MM.1S (cell line): Measurements from ENCODE around the gene RAD23B.

Experiments used
- DNase-seq: peaks from one replicate; pipeline ENCODE4 v3.0.0-alpha.2; 2015
- H2AFZ ChIP-seq: fragments of 300-600 bp; sonication (generic); 2 replicates; pipeline ENCODE4 v1.6.0; 2016; ENCODE audit warnings: antibody characterized with exemption, low read length
- H3F3A ChIP-seq: fragments of 300-600 bp; sonication (generic); 2 replicates; pipeline ENCODE4 v1.6.1; 2016; ENCODE audit warnings: mild to moderate bottlenecking, antibody characterized with exemption, low read length, moderate library complexity, mixed read lengths; ENCODE audit not compliant: insufficient read depth
- H3K27ac ChIP-seq: fragments of 300-600 bp; sonication (generic); 2 replicates; pipeline ENCODE4 v1.5.1; 2016; ENCODE audit warnings: mild to moderate bottlenecking, low read length
- H3K27me3 ChIP-seq: fragments of 300-600 bp; sonication (generic); replicated peaks from 2 replicates; pipeline ENCODE4 v1.6.0; 2016; ENCODE audit warnings: low read length; ENCODE audit not compliant: insufficient read depth
- H3K36me3 ChIP-seq: fragments of 300-600 bp; sonication (generic); replicated peaks from 2 replicates; pipeline ENCODE4 v1.6.1; 2016; ENCODE audit warnings: mild to moderate bottlenecking, low read length, mixed read lengths; ENCODE audit not compliant: insufficient read depth
- H3K4me1 ChIP-seq: fragments of 300-600 bp; sonication (generic); 2 replicates; pipeline ENCODE4 v1.6.1; 2016; ENCODE audit warnings: low read length, mixed read lengths
- H3K4me2 ChIP-seq: fragments of 300-600 bp; sonication (generic); 2 replicates; pipeline ENCODE4 v1.6.0; 2016; ENCODE audit warnings: low read depth, low read length
- H3K4me3 ChIP-seq: fragments of 300-600 bp; sonication (generic); 2 replicates; pipeline ENCODE4 v1.5.1; 2016; ENCODE audit warnings: low read length, mixed read lengths
- H3K79me2 ChIP-seq: fragments of 300-600 bp; sonication (generic); 2 replicates; pipeline ENCODE4 v1.6.1; 2016; ENCODE audit warnings: mixed run types, low read length, mixed read lengths
- H3K9ac ChIP-seq: fragments of 300-600 bp; sonication (generic); 2 replicates; pipeline ENCODE4 v1.6.1; 2016; ENCODE audit warnings: low read length, mixed read lengths
- H3K9me2 ChIP-seq: fragments of 300-600 bp; sonication (generic); replicated peaks from 2 replicates; pipeline ENCODE4 v1.6.1; 2016; ENCODE audit warnings: mild to moderate bottlenecking, low read length, mixed read lengths; ENCODE audit not compliant: insufficient read depth
- H3K9me3 ChIP-seq: fragments of 300-600 bp; sonication (generic); replicated peaks from 2 replicates; pipeline ENCODE4 v1.6.1; 2016; ENCODE audit warnings: mild to moderate bottlenecking, low read length, mixed read lengths; ENCODE audit not compliant: insufficient read depth
- H4K20me1 ChIP-seq: fragments of 300-600 bp; sonication (generic); 2 replicates; pipeline ENCODE4 v1.6.1; 2016; ENCODE audit warnings: mild to moderate bottlenecking, low read length, moderate library complexity, mixed read lengths; ENCODE audit not compliant: insufficient read depth
- CTCF ChIP-seq: fragments of 300-600 bp; sonication (generic); IDR thresholded peaks from 2 replicates; pipeline ENCODE4 v1.5.1; 2016; ENCODE audit warnings: antibody characterized with exemption, low read length, mixed read lengths
- EZH2 ChIP-seq: fragments of 300-600 bp; sonication (generic); optimal IDR thresholded peaks from 2 replicates; pipeline ENCODE3; 2017; ENCODE audit warnings: low read depth, mild to moderate bottlenecking, antibody characterized with exemption, low read length, mixed read lengths
- EZH2phosphoT487 ChIP-seq: fragments of 300-600 bp; sonication (generic); IDR thresholded peaks from 2 replicates; pipeline ENCODE4 v1.6.1; 2018; ENCODE audit warnings: antibody characterized with exemption, low read length

The RAD23B gene

DNA sequence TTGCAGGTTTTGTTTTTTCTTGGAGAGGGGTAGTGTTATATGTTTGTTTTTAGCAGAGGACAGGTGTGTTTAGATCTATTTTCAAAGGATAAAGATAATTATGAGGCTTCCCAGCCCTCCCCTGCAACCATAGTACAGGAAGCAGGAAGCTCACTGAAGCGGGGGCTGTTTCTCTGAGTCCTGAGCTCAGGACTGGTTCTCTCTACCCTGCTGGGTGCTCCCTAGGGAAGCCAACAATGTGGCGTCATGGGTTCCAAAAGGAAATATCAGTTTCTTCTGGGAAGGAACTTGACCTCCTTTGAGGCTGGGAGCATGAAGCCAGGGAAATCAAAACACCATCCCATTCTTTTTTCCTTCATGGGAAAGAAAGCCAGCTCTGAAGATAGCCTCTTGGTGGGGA is 62.2 kb downstream of the RAD23B start:
- no peak for DNase-seq
- TF ChIP-seq CTCF (no peak), EZH2 (no peak), EZH2phosphoT487 (no peak)
- Histone ChIP-seq H3K27ac (no peak overlapping the region), H3K9me2 (no peaks in the 10 kb centered on the region), H3K27me3 (no peaks in the 10 kb centered on the region), H3K4me2 (no peak overlapping the region), H4K20me1 (no peaks in the 10 kb centered on the region), H3K4me3 (no peak overlapping the region), H3K4me1 (0 out of 2 replicates have a peak, but pooled peaks cover 5% of the 10 kb centered on the region), H3K79me2 (no peaks in the 10 kb centered on the region), H3K9ac (no peak overlapping the region), H3K36me3 (no peaks in the 10 kb centered on the region), H3K9me3 (no peaks in the 10 kb centered on the region), H3F3A (peaks cover 2% of the 10 kb centered on the region; the same call in 1 of the 2 replicates), H2AFZ (no peak overlapping the region)

- Histone ChIP-seq H3K27ac (no peak overlapping the region), H3K4me1 (no peaks in the 10 kb centered on the region), H4K20me1 (no peaks in the 10 kb centered on the region), H3K9me2 (no peaks in the 10 kb centered on the region), H2AFZ (no peak overlapping the region), H3K36me3 (no peaks in the 10 kb centered on the region), H3K4me2 (no peak overlapping the region), H3K79me2 (no peaks in the 10 kb centered on the region), H3F3A (no peaks in the 10 kb centered on the region), H3K4me3 (no peak overlapping the region), H3K9ac (no peak overlapping the region), H3K27me3 (no peaks in the 10 kb centered on the region), H3K9me3 (no peaks in the 10 kb centered on the region)
- no peak for TF ChIP-seq CTCF
- TF ChIP-seq EZH2: no peak
- no peak for TF ChIP-seq EZH2phosphoT487
- no peak for DNase-seq
Observed at GRCh38 chr9:107348836-107349235, 65.8 kb downstream of the RAD23B start.

- no peak overlapping the region for H3K4me2 ChIP-seq
- H3K9ac ChIP-seq: no peak overlapping the region
- H3K9me3 ChIP-seq: no peaks in the 10 kb centered on the region
- no peaks in the 10 kb centered on the region for H4K20me1 ChIP-seq
- H3K79me2 ChIP-seq: no peaks in the 10 kb centered on the region
- no peaks in the 10 kb centered on the region for H3K27me3 ChIP-seq
- no peaks in the 10 kb centered on the region for H3F3A ChIP-seq
- no peaks in the 10 kb centered on the region for H3K4me1 ChIP-seq
- no peak overlapping the region for H2AFZ ChIP-seq
- no peaks in the 10 kb centered on the region for H3K9me2 ChIP-seq
- H3K4me3 ChIP-seq: no peak overlapping the region
- no peaks in the 10 kb centered on the region for H3K36me3 ChIP-seq
- no peak for TF ChIP-seq EZH2
- TF ChIP-seq EZH2phosphoT487: no peak
- TF ChIP-seq CTCF: no peak
- H3K27ac ChIP-seq: no peak overlapping the region
- DNase-seq: no peak
Observed at GRCh38 chr9:107350443-107350842, 67.4 kb downstream of the RAD23B start.
